GM12865 (cell line): ENCODE data around the gene SELENON.

ENCODE experiments used
- DNase-seq: peaks from one replicate; pipeline ENCODE4 v3.0.0; 2010; ENCODE audit warnings: low read depth
- H3K4me3 ChIP-seq: 2 replicates; pipeline ENCODE4 v1.5.1; 2011; ENCODE audit warnings: mild to moderate bottlenecking, low read depth, low read length, control low read depth
- CTCF ChIP-seq: IDR thresholded peaks from 2 replicates; pipeline ENCODE4 v1.5.1; 2011; ENCODE audit warnings: low read length, control low read depth, low read depth, inconsistent platforms; ENCODE audit not compliant: insufficient read depth; ENCODE audit errors: missing control alignments

Gene SELENON, protein sequence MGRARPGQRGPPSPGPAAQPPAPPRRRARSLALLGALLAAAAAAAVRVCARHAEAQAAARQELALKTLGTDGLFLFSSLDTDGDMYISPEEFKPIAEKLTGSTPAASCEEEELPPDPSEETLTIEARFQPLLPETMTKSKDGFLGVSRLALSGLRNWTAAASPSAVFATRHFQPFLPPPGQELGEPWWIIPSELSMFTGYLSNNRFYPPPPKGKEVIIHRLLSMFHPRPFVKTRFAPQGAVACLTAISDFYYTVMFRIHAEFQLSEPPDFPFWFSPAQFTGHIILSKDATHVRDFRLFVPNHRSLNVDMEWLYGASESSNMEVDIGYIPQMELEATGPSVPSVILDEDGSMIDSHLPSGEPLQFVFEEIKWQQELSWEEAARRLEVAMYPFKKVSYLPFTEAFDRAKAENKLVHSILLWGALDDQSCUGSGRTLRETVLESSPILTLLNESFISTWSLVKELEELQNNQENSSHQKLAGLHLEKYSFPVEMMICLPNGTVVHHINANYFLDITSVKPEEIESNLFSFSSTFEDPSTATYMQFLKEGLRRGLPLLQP

GRCh38 chr1:25799935-25800702, at the start of gene SELENON:
Gene SELENON (plus strand): TSS chr1:25800193. CDS start chr1:25800231, 38 bp downstream.
- H3K4me3 ChIP-seq: peak within 1 kb of the TSS; percentile 26
- DNase-seq: no peak
- no peak for TF ChIP-seq CTCF

- TF ChIP-seq CTCF: no peak
- no peak for DNase-seq
- H3K4me3 ChIP-seq: no peak overlapping the region
Observed at GRCh38 chr1:25750923-25751605, 48.9 kb upstream of the SELENON start.

DNA sequence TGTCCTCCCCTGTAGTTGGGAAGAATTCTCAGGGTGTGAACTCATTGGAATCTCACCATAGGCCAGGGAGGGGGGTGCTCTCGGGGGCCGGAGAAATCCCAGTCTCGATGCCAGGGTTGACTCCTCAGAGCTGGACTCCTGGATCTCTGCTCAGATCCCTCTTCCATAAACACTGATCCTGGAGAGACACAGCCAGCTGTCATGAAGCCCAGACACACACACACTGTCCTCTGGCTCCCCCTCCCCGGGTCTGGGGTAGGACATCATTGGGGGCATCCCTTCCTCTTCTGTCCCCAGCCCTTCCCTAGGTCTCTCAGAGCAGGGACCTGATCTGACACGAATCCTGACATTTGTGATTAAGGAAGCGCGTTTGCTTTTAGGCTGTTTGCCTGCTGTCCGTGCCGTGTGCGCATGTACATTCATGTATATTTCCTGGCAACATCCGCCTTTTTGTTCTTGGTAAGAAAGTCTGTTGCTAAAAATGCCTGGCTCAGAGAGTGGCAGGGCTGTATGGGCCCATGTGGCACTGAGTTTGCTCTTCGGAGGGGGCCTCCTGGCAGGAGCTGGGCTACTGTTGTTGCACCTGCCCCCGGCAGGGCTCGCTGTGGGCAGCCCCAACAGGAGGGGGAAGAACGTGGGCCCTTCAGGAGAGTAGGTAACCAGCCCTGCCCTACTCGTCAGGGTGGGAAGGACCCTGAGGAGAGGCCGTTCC, 45.4 kb upstream of the SELENON start:
- no peak for DNase-seq
- H3K4me3 ChIP-seq: no peak overlapping the region
- TF ChIP-seq CTCF: no peak

DNA sequence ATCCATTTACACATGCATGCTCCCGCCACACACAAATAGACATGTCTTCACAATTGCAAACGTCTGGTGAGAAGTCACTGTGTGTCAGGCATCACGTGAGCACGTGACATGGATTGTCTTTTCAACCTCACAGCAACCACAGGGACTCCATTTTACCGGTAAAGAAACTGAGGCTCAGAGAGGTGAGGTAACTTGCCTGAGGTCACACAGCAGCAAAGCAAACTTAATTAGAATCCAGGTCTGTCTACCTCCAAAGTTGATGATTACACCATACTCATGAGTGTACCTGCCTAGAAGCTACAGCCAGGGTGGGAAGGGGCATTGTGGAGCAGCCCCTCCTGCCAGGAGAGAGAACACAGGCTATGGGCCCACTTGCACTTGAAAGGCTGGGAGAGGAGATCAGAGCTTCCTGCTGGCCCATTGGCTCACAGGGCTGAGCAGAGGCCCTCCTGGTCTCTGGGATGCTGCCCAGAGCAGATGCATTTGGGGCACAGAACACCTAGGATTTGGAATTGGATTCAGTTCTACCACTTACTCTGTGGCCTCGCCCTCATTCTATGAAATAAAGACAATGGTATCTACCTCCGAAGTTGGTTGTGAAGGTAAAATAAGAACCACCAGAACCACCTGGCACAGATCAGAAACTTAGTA, 44.4 kb upstream of the SELENON start:
- DNase-seq: no peak
- no peak for TF ChIP-seq CTCF
- no peak overlapping the region for H3K4me3 ChIP-seq

DNA sequence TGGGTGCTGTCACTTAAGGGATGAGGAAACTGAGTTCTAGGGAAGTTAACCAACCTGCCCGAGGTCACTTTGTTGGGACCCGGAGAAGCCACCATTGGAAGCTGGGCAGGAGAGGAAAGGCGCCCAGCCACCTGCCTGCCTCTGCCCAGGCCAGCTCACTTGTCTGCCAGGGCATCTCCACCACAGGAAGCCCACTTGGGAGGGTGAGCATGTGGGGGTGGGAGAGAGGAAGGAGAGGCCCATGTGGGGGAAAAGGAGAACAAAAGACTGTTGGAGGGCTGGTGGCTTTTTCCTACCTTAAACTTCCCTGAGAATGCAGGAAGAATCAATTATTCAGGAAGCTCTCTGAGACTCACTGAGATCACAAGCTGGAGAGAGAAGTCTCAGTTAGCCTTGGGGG, 43.8 kb upstream of the SELENON start:
- H3K4me3 ChIP-seq: no peak overlapping the region

More for the DNA sequence above, 43.8 kb upstream of the SELENON start:
- TF ChIP-seq CTCF: no peak
- DNase-seq: no peak
